ENCODE measurements around the gene ANKRD2.

The ANKRD2 gene

GRCh38 chr10:97598407-97599271 lies 26.1 kb downstream of the ANKRD2 start:
- no peak for DNase-seq

- no peak for DNase-seq
Measured at GRCh38 chr10:97599272-97599619, 26.7 kb downstream of the ANKRD2 start.

- DNase-seq = no peak
Measured at GRCh38 chr10:97600616-97601015, 28.0 kb downstream of the ANKRD2 start.

GRCh38 chr10:97601268-97602215 lies 29.0 kb downstream of the ANKRD2 start:
- no peak for DNase-seq

GRCh38 chr10:97607095-97607636 lies 34.6 kb downstream of the ANKRD2 start:
- DNase-seq = no peak

- no peak for DNase-seq
Measured at GRCh38 chr10:97608991-97609561, 36.5 kb downstream of the ANKRD2 start.

- DNase-seq = no peak
Measured at GRCh38 chr10:97611473-97611872, 38.9 kb downstream of the ANKRD2 start.

- peak; percentile 24 to 30 for DNase-seq
Measured at GRCh38 chr10:97612386-97612785, 39.8 kb downstream of the ANKRD2 start.

- no peak for DNase-seq
Measured at GRCh38 chr10:97618285-97618684, 45.7 kb downstream of the ANKRD2 start.

GRCh38 chr10:97618733-97619132 lies 46.2 kb downstream of the ANKRD2 start:
- no peak for DNase-seq

- DNase-seq = no peak
Measured at GRCh38 chr10:97623277-97623676, 50.7 kb downstream of the ANKRD2 start.

GRCh38 chr10:97627731-97628130 lies 55.2 kb downstream of the ANKRD2 start:
- DNase-seq = no peak

- no peak for DNase-seq
Measured at GRCh38 chr10:97628228-97628627, 55.6 kb downstream of the ANKRD2 start.

GRCh38 chr10:97629289-97629688 lies 56.7 kb downstream of the ANKRD2 start:
- no peak for DNase-seq

- DNase-seq = no peak
Measured at GRCh38 chr10:97631098-97631497, 58.5 kb downstream of the ANKRD2 start.

GRCh38 chr10:97632949-97633884 lies 60.6 kb downstream of the ANKRD2 start, which contains the start of gene MORN4:
Gene MORN4, minus strand, starts transcription at chr10:97633500. Its CDS starts 13,847 bp downstream, at chr10:97619653.
- peak; percentile 93 to 94 for DNase-seq

Measured in SHP77 (cell line).